ENCODE measurements around the gene UBB.

UBB gene

DNA sequence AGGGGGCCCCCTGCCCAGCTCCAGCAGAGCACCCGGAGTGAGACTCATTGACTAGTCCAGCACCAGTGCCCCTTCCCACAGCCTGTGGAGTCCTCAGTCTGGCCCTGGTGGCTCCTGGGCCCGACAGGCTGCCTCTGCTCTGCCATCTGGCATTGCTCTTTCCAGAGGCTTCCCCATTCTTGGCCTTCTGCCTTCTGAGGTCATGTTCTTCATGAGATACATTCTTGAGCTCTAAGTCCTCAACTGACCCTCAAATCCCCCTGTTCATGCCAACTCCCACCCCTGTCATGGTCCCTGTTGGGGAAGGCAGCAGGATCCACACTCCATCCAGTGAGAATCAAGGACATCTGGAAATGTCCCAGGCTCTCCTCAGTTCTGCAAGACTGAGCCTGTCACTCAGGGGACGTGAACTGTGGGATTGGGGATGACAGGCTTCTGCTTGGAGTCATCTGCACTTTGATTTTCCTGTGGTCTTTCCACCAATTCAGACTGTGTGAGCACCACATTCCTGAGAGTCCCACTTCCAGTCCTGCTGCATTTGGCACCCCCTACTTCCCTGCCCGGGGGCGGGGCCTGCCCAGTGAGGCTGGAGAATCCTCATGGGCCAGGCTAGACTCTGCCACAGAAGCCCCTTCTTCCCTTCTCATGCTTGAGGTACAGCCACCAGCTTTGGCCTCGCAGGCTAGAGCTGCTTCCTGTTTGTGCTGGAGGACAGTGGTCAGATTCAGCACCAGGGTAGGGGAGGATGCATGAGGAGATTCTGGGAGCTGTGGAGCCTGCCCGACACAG, 37.2 kb downstream of the UBB start:
- H3K27ac ChIP-seq: no peak overlapping the region
- TF ChIP-seq, protein P1, sequence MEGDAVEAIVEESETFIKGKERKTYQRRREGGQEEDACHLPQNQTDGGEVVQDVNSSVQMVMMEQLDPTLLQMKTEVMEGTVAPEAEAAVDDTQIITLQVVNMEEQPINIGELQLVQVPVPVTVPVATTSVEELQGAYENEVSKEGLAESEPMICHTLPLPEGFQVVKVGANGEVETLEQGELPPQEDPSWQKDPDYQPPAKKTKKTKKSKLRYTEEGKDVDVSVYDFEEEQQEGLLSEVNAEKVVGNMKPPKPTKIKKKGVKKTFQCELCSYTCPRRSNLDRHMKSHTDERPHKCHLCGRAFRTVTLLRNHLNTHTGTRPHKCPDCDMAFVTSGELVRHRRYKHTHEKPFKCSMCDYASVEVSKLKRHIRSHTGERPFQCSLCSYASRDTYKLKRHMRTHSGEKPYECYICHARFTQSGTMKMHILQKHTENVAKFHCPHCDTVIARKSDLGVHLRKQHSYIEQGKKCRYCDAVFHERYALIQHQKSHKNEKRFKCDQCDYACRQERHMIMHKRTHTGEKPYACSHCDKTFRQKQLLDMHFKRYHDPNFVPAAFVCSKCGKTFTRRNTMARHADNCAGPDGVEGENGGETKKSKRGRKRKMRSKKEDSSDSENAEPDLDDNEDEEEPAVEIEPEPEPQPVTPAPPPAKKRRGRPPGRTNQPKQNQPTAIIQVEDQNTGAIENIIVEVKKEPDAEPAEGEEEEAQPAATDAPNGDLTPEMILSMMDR (conservative IDR thresholded peaks at IDR 0.05): no peak

DNA sequence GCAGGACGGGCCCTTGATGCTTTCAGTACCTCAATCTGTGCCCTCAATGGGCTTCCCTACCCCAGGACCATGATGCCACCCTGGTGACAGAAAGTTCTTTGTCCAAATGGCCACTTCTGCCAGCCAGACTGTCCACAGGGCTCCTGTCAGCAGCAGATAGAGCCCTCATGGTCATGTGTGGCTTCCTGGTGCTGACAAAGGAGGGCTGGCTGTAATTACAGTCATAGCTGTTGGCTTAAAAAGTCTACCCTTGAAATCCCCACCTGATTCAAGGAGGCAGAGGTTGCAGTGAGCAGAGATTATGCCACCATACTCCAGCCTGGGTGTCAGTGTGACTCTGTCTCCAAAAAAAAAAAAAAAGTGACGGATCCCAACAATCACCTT, 37.8 kb downstream of the UBB start:
- H3K27ac ChIP-seq: no peak overlapping the region
- TF ChIP-seq, protein P1 (conservative IDR thresholded peaks at IDR 0.05): no peak
- no peak for TF ChIP-seq ZFX (IDR thresholded peaks at IDR 0.05)

DNA sequence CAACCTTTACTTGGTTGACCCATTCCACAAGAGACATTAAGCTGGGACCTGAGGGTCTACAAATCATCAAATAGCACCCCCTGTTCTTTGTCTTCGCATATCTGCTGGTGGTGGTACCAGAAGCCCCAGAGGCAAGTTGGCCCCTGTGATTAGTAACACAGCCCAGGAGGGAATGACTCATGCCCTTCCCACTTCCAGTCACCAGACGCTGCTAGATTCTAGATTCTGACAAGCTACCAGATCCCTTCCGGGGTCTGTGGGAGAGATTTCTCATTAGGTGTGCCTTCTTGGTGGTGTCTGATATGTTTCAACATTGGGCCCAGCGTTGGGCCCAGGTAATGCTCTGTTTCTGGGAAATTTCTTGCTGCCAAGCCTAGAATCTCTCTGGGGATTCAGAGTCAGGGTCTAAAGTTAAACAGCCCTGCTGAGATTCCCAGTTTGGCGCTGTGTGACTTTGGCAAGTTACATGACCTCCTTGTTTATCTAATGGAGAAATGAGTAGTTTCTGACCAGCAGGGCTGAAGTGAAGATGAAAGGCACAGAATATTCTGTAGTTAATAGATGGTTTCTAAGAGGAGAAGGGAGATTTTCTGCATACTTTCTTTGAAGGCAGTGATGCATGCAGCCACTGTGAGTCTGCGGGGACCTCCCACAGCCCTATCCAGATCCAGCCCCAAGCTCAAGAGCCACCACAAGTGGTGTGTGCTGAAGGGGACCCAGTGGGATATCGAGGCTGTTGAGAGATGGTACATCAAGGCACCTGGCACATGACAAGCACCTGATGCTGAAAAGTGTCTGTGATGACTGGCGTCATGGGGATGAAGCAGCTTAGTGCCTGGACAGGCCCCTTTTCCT, 38.4 kb downstream of the UBB start:
- no peak for TF ChIP-seq ZFX (IDR thresholded peaks at IDR 0.05)
- TF ChIP-seq, protein P1 (conservative IDR thresholded peaks at IDR 0.05): no peak

DNA sequence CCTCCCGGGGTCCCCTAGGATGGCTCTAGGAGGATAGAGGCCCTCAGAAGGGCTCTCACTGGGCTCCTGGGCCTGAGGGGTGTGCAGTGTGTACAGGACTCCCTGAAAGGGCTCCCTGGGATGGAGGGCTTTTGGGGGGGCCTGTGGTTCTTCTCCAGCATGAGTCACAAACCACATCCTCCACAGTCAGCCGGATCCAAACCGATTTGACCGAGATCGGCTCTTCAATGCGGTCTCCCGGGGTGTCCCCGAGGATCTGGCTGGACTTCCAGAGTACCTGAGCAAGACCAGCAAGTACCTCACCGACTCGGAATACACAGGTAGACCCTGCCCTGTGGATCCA, 39.0 kb downstream of the UBB start:
- H3K27ac ChIP-seq: no peak overlapping the region

More for the DNA sequence above, 38.4 kb downstream of the UBB start:
- H3K27ac ChIP-seq: no peak overlapping the region

DNA sequence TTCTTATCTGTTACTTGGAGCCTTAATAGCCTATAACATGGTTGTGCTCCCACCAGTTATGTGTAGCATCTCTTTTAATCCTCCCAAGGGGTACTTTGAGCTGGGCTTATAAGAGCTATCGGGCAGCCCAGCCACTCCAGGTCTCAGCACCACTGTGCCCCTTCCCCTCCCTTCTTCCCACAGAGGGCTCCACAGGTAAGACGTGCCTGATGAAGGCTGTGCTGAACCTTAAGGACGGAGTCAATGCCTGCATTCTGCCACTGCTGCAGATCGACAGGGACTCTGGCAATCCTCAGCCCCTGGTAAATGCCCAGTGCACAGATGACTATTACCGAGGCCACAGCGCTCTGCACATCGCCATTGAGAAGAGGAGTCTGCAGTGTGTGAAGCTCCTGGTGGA, 41.5 kb downstream of the UBB start:
- H3K27ac ChIP-seq: no peak overlapping the region
- TF ChIP-seq, protein P1 (conservative IDR thresholded peaks at IDR 0.05): no peak
- no peak for TF ChIP-seq ZFX (IDR thresholded peaks at IDR 0.05)

More for the DNA sequence above, 39.0 kb downstream of the UBB start:
- TF ChIP-seq, protein P1 (conservative IDR thresholded peaks at IDR 0.05): no peak
- TF ChIP-seq ZFX (IDR thresholded peaks at IDR 0.05): no peak

DNA sequence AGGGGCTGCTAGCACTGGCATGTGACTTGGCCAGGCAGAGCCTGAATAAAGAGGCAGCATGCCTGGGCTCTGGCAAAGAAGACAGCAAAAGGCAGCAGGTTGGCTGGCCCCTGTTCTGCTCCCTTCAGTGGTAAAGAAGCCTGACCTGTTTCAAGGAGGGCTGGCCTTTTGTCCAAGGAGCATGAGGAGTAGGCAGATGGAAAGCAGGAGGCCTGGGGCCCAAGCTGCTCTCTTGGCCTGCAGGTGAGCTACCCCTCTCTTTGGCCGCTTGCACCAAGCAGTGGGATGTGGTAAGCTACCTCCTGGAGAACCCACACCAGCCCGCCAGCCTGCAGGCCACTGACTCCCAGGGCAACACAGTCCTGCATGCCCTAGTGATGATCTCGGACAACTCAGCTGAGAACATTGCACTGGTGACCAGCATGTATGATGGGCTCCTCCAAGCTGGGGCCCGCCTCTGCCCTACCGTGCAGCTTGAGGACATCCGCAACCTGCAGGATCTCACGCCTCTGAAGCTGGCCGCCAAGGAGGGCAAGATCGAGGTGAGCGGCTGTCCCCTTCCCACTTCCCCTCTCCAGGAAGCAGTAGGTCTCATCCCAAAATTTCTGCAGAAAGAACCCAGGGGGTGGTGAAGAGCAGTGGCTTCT, 42.5 kb downstream of the UBB start:
- H3K27ac ChIP-seq: no peak overlapping the region
- TF ChIP-seq, protein P1 (conservative IDR thresholded peaks at IDR 0.05): no peak
- no peak for TF ChIP-seq ZFX (IDR thresholded peaks at IDR 0.05)

DNA sequence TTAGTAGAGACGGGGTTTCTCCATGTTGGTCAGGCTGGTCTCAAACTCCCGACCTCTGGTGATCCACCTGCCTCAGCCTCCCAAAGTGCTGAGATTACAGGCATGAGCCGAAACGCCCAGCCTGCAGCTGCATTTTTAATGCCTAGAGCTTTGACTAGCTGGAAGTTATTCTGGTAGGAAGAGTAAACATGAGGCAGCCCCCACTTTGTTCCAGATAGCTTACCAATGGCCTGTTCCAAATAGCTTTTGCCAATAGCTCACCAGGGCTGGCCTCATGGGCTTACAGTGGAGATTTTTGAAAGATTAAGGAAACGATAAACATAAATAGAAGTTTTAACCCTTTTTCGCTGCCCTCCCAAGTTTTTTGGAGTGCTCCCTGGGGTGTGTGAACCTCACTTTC, 44.3 kb downstream of the UBB start:
- TF ChIP-seq ZFX (IDR thresholded peaks at IDR 0.05): no peak
- TF ChIP-seq, protein P1 (conservative IDR thresholded peaks at IDR 0.05): no peak
- H3K27ac ChIP-seq: no peak overlapping the region
